NCI-H345 treated with DMSO at 0.1 percent for 48 hours (cell line): Measurements from ENCODE around the gene MRC2.

ENCODE experiments used
- DNase-seq: peaks from one replicate; lab custom pipeline; 2025; ENCODE audit not compliant: unreplicated experiment; lab: John Stamatoyannopoulos, UW

The MRC2 gene

GRCh38 chr17:62717889-62718288, 90.4 kb downstream of the MRC2 start:
- no peak for DNase-seq

DNA sequence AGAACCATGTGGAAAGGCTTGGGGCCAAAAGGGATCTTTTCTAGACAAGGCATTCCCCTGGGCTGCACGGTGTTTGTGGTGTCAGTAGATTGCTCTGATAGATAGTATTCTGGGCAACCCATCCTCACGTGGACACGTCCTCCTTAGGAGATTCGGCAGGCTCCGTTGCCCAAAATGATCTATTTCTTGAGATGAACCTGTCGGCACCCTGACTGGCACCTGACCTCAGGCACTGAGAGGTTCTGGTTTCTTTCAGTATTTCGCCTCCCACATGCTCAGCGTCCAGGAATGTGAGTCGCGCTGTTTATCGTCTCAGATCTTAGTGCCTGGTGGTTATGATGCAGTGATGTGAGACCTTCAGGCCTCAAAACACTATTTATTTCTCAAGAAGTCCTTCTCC, 91.0 kb downstream of the MRC2 start:
- no peak for DNase-seq

DNA sequence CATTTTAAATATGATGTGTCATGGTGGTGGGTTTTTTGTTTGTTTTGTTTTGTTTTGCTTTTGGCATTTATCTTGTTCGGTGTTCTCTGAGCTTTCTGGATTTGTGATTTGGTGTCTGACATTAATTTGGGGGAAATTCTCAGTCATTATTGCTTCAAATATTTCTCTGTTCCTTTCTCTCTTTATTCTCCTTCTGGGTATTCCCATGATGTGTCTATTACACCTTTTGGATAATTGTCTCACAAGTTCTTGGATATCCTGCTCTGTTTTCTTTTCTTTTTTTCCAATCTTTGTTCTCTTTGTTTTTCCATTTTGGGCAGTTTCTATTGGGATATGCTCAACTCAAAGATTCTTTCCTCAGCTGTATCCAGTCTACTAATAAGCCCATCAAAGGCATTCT, 92.1 kb downstream of the MRC2 start:
- no peak for DNase-seq

DNA sequence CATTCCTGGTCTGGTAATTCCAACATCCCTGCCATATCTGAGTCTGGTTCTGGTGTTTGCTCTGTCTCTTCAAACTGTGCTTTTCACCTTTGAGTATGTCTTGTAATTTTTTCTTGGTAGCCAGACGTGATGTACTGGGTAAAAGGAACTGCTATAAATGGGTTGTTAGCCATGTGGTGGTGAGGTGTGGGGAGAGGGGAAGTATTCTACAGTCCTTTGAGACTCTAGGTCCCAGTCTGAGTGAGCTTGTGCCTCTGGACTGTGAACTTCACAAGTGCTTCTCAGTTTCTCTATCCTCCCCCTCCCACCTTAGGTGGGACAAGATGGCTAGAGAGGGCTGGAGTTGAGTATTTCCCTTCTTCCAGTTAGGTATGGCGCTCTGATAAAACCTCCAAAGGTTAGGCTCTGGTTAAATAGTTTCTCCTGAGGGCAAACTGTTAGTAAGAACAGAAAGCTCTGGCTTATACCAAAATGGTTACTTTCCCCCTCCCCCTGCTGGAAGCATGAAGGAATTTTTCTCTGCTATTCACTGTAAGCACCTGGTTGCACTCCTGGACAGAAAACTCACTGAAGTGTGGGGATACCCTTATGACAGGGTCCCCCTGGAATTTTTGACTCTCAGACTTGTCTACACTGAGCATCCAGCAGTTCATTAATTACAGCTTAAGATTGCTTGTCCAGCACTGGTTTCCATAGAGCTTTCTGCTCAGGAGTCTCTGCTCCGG, 92.8 kb downstream of the MRC2 start:
- no peak for DNase-seq

DNA sequence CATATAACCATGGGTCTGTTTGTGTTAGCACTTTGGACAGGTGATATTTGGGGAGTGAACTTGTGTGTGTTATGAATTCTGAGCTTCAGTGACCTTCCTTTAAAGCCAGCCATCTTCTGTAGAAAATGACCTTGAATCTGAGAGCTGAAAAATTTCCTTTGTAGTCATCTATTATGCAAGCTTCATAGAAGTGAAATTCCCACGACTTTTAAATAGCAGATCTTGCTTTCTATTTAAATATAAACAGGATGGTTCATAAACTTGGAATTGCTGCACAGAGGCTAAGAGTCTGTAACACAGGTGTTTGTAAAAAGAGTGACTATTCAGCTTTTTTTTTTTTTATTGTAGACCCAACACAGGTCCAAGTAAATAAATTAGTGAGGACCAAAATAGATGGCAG, 95.2 kb downstream of the MRC2 start:
- DNase-seq, result no peak

DNA sequence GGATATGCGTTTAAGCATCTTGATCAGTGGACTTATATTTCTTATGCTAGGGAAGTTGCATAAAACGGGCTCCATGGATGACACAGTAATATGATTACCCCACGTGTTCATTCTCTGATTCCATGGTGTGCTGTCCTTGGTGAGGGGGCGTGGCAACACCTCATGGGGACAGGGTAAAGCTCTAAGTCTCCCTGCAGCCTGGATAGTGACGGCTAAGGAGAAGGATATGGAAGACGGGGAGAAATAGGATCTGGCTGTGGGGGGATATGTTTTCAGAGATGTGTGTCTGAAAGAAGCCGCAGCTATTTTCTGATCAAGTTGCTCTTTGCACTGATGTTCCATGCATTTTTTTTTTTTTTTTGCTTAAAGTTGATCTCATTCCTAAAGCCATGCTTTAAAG, 96.4 kb downstream of the MRC2 start:
- DNase-seq, result no peak

GRCh38 chr17:62724398-62725146, 97.1 kb downstream of the MRC2 start:
- DNase-seq, result no peak

DNA sequence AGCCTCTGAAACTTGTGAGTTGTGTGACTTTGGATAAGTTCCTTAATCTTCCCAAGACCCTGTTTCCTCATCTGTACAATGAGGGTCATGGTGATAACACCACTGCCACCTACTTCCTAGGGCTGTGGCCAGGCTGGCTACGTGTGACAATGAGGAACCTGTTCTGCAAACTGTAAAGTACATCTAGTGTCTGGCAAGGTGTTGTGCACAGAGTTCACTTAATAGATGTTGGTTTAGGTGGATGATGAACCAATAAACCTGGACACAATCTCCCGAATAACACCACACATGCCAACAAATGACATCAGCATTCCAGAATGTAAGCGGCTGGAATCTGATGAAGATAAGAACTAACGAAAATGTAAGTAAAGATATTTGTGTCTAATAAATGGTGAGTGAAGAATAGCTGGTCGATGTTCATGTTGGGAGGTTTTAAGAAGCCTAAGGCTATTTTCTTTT, 98.3 kb downstream of the MRC2 start:
- no peak for DNase-seq

GRCh38 chr17:62727916-62728672, 100.6 kb downstream of the MRC2 start:
- no peak for DNase-seq

DNA sequence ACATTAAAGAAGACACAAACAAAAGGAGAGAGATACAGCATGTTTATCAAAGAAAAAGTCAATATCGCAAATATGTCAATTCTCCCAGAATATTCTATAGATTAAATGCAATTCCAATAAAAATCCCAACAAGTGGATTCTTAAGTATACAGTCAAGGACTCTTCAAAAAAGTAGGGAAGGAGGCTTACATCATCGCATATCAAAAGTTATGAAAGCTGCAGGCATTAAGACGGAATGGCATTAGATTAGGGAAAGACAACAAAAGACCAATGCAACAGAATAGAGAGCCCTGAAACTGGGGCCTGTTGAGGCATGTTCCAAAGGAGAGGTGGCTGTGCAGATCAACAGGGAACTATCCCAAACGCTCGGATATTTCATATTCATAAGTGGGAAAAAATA, 104.7 kb downstream of the MRC2 start:
- DNase-seq, result no peak

- no peak for DNase-seq
Observed at GRCh38 chr17:62735044-62735651, 107.7 kb downstream of the MRC2 start.

DNA sequence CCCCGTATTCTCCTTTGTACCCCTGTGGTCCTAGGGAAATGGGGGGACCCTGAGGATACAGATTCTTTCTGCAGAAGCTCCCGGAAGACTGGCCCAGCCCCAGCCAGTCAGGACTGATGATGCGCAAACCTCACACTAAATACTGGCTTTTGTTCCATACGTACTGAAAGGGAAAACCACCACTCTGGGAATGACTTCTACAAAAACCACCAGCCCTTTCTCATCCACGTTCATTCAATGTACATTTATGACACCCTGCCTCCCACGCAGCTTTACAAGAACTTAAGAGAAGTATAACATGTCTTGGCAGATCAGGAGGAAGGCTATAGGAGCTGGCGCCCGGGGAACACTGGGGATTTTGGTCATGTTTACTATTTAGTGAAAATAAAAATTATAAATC, 110.0 kb downstream of the MRC2 start:
- no peak for DNase-seq

DNA sequence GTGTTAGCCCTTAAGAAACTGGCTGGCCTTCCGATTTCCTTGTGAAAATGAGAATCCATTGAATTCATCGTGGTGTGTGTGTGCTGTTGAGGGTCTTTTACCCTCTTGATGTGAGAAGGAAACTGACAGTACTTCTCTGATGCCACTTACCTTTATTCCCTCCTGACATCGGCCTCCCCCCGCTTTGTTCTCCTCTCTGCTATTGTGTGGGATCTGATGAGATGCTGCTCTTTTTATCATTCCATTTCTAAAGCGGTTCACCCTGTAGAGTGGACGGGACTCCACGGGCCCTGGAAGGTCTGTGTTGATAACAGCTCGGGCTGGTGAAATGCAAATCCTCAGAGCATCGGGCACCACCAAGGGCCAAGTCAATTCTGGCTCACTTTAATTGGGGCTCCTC, 110.8 kb downstream of the MRC2 start:
- DNase-seq, result no peak

- no peak for DNase-seq
Observed at GRCh38 chr17:62739645-62740388, 112.3 kb downstream of the MRC2 start.

DNA sequence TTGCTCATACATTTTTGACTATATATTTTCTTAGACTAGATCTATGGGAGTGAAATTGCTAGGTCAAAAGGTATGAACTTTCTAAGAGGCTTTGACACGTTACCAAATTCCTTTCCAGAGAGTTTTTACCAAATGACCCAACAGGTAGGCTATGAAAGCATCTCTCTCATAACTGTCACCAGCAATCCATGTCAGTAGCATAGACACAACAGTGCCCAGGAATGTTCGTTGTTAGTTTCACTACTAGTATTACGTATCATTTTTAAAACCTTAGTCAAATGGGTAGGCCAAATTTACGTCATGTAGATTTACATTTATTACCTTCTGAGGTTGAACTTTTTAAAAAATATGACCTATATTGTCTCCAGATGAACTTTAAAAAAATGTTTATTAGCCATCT, 113.8 kb downstream of the MRC2 start:
- no peak for DNase-seq
